ENCODE data around the gene CFAP20.
"Not testable (repeated sequence)": the region's sequence is repeated elsewhere in the genome, so short reads cannot be mapped to it uniquely, and the experiment has no call there.

Gene CFAP20

GRCh38 chr16:58084635-58085034 is 44.5 kb downstream of the CFAP20 start:
- Histone ChIP-seq H3K4me3 (replicated peaks; ENCODE audit: insufficient read depth, low read length) (no peak overlapping the region), H3K27me3 (ENCODE audit: insufficient read depth, poor library complexity, severe bottlenecking) (no peaks in the 10 kb centered on the region), H3K27ac (replicated peaks) (no peak overlapping the region)
- TF ChIP-seq GABPA (IDR thresholded peaks at IDR 0.05; ENCODE audit: low read depth) (no peak), POLR2AphosphoS5 (IDR thresholded peaks at IDR 0.05; ENCODE audit: low read depth) (no peak), SPI1 (IDR thresholded peaks at IDR 0.05; ENCODE audit: borderline replicate concordance, low read depth) (no peak), CTCF (IDR thresholded peaks at IDR 0.05; ENCODE audit: insufficient read depth, low read length) (no peak)
- TF ChIP-seq, protein P1, sequence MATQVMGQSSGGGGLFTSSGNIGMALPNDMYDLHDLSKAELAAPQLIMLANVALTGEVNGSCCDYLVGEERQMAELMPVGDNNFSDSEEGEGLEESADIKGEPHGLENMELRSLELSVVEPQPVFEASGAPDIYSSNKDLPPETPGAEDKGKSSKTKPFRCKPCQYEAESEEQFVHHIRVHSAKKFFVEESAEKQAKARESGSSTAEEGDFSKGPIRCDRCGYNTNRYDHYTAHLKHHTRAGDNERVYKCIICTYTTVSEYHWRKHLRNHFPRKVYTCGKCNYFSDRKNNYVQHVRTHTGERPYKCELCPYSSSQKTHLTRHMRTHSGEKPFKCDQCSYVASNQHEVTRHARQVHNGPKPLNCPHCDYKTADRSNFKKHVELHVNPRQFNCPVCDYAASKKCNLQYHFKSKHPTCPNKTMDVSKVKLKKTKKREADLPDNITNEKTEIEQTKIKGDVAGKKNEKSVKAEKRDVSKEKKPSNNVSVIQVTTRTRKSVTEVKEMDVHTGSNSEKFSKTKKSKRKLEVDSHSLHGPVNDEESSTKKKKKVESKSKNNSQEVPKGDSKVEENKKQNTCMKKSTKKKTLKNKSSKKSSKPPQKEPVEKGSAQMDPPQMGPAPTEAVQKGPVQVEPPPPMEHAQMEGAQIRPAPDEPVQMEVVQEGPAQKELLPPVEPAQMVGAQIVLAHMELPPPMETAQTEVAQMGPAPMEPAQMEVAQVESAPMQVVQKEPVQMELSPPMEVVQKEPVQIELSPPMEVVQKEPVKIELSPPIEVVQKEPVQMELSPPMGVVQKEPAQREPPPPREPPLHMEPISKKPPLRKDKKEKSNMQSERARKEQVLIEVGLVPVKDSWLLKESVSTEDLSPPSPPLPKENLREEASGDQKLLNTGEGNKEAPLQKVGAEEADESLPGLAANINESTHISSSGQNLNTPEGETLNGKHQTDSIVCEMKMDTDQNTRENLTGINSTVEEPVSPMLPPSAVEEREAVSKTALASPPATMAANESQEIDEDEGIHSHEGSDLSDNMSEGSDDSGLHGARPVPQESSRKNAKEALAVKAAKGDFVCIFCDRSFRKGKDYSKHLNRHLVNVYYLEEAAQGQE (IDR thresholded peaks at IDR 0.05; ENCODE audit: insufficient replicate concordance, low read depth) = no peak
- DNase-seq (ENCODE audit: low read depth in 1 of 2, low spot score in 1 of 2) = no peak

- Histone ChIP-seq H3K4me3 (replicated peaks; ENCODE audit: insufficient read depth, low read length) (no peak overlapping the region), H3K27me3 (ENCODE audit: insufficient read depth, poor library complexity, severe bottlenecking) (no peaks in the 10 kb centered on the region), H3K27ac (replicated peaks) (no peak overlapping the region)
- TF ChIP-seq CTCF (IDR thresholded peaks at IDR 0.05; ENCODE audit: insufficient read depth, low read length) (no peak), GABPA (IDR thresholded peaks at IDR 0.05; ENCODE audit: low read depth) (no peak), SPI1 (IDR thresholded peaks at IDR 0.05; ENCODE audit: borderline replicate concordance, low read depth) (no peak), POLR2AphosphoS5 (IDR thresholded peaks at IDR 0.05; ENCODE audit: low read depth) (no peak)
- TF ChIP-seq, protein P1 (IDR thresholded peaks at IDR 0.05; ENCODE audit: insufficient replicate concordance, low read depth) = no peak
- no peak for DNase-seq (ENCODE audit: low read depth in 1 of 2, low spot score in 1 of 2)
Measured at GRCh38 chr16:58082381-58082780, 46.8 kb downstream of the CFAP20 start.

GRCh38 chr16:58080657-58081056 is 48.5 kb downstream of the CFAP20 start:
- not testable (repeated sequence) for DNase-seq (ENCODE audit: low read depth in 1 of 2, low spot score in 1 of 2); H3K27me3 ChIP-seq (ENCODE audit: insufficient read depth, poor library complexity, severe bottlenecking); H3K27ac ChIP-seq (replicated peaks); H3K4me3 ChIP-seq (replicated peaks; ENCODE audit: insufficient read depth, low read length)

DNA sequence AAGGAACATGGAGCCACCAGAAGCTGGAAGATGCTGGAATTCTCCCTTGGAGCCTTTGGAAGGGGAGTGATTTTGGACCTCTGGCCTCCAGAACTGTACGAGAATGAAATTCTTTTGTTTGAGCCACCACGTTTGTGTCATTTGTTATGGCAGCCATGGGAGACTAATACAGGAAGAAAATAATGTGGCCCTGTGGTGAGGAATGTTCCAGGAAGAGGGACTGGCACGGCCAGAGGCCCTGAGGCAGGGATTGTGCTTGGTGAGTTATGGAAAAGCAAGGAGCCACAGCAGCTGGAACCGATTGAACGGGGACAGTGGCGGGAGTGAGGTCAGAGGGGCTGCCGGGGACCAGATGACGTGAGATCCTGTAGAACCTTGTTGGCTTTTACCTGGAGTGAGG is 51.4 kb downstream of the CFAP20 start:
- TF ChIP-seq CTCF (IDR thresholded peaks at IDR 0.05; ENCODE audit: insufficient read depth, low read length) (no peak), GABPA (IDR thresholded peaks at IDR 0.05; ENCODE audit: low read depth) (no peak), SPI1 (IDR thresholded peaks at IDR 0.05; ENCODE audit: borderline replicate concordance, low read depth) (no peak), POLR2AphosphoS5 (IDR thresholded peaks at IDR 0.05; ENCODE audit: low read depth) (no peak)
- TF ChIP-seq, protein P1 (IDR thresholded peaks at IDR 0.05; ENCODE audit: insufficient replicate concordance, low read depth) = no peak
- DNase-seq (ENCODE audit: low read depth in 1 of 2, low spot score in 1 of 2) = no peak
- Histone ChIP-seq H3K27ac (replicated peaks) (no peak overlapping the region), H3K27me3 (ENCODE audit: insufficient read depth, poor library complexity, severe bottlenecking) (no peaks in the 10 kb centered on the region), H3K4me3 (replicated peaks; ENCODE audit: insufficient read depth, low read length) (no peak overlapping the region)
